ENCODE measurements around the gene LRMDA.

DNA sequence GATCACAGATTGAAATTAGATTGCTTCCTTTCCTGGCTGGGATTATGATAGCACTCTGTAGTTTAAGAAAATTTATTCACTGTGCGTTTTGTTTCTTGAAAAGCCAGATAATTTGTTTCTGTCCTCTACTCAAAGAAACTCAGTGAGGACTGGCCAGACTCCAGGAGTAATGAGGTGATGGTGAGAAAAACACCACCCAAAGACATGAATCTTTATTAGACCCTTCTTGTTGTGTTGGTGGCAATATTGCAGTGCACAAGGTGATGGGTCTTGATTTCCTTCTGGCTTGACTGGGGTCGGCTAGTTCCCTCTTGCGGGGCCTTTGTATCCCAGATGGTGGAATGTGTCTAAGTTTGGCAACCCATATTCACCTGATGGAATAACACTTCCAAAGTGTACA, 756.8 kb downstream of the LRMDA start:
- TF ChIP-seq POLR2A (IDR thresholded peaks at IDR 0.05) = no peak
- TF ChIP-seq, protein P1, sequence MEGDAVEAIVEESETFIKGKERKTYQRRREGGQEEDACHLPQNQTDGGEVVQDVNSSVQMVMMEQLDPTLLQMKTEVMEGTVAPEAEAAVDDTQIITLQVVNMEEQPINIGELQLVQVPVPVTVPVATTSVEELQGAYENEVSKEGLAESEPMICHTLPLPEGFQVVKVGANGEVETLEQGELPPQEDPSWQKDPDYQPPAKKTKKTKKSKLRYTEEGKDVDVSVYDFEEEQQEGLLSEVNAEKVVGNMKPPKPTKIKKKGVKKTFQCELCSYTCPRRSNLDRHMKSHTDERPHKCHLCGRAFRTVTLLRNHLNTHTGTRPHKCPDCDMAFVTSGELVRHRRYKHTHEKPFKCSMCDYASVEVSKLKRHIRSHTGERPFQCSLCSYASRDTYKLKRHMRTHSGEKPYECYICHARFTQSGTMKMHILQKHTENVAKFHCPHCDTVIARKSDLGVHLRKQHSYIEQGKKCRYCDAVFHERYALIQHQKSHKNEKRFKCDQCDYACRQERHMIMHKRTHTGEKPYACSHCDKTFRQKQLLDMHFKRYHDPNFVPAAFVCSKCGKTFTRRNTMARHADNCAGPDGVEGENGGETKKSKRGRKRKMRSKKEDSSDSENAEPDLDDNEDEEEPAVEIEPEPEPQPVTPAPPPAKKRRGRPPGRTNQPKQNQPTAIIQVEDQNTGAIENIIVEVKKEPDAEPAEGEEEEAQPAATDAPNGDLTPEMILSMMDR (IDR thresholded peaks at IDR 0.05) = no peak
